Measurements from ENCODE around the gene NGEF. TPM values are rescaled to one million over a fixed set of nuclear protein-coding genes. Genes with fewer than 3 reads are reported as not detected.

NGEF gene
- total RNA-seq, 1 donor, result 0.21 TPM

- H3K4me3 ChIP-seq (ENCODE audit: low read length), result no peak overlapping the region
- H3K27me3 ChIP-seq (ENCODE audit: insufficient read depth, low read length), result no peaks in the 10 kb centered on the region
- H3K9me3 ChIP-seq (ENCODE audit: low read depth, low read length), result no peaks in the 10 kb centered on the region
- no peaks in the 10 kb centered on the region for H3K4me1 ChIP-seq (ENCODE audit: insufficient read depth, low read length)
These were observed 129.8 kb downstream of the NGEF start for GRCh38 chr2:232883116-232883721.

GRCh38 chr2:232882505-232883115 is 130.4 kb downstream of the NGEF start:
- Histone ChIP-seq H3K4me1 (ENCODE audit: insufficient read depth, low read length) (no peaks in the 10 kb centered on the region), H3K9me3 (ENCODE audit: low read depth, low read length) (no peaks in the 10 kb centered on the region), H3K4me3 (ENCODE audit: low read length) (no peak overlapping the region), H3K27me3 (ENCODE audit: insufficient read depth, low read length) (no peaks in the 10 kb centered on the region)

- H3K4me3 ChIP-seq (ENCODE audit: low read length), result no peak overlapping the region
- no peaks in the 10 kb centered on the region for H3K9me3 ChIP-seq (ENCODE audit: low read depth, low read length)
- peaks cover 4% of the 10 kb centered on the region for H3K27me3 ChIP-seq (ENCODE audit: insufficient read depth, low read length)
- H3K4me1 ChIP-seq (ENCODE audit: insufficient read depth, low read length), result no peaks in the 10 kb centered on the region
These were observed 131.0 kb downstream of the NGEF start for GRCh38 chr2:232882085-232882484.

GRCh38 chr2:232880764-232881351 is 132.2 kb downstream of the NGEF start:
- Histone ChIP-seq H3K4me3 (ENCODE audit: low read length) (no peak overlapping the region), H3K9me3 (ENCODE audit: low read depth, low read length) (no peaks in the 10 kb centered on the region), H3K27me3 (ENCODE audit: insufficient read depth, low read length) (peaks cover 7% of the 10 kb centered on the region), H3K4me1 (ENCODE audit: insufficient read depth, low read length) (peaks cover 7% of the 10 kb centered on the region)

GRCh38 chr2:232879618-232880494 is 133.2 kb downstream of the NGEF start:
- Histone ChIP-seq H3K4me3 (ENCODE audit: low read length) (no peak overlapping the region), H3K9me3 (ENCODE audit: low read depth, low read length) (no peaks in the 10 kb centered on the region), H3K4me1 (ENCODE audit: insufficient read depth, low read length) (peaks cover 13% of the 10 kb centered on the region), H3K27me3 (ENCODE audit: insufficient read depth, low read length) (peaks cover 14% of the 10 kb centered on the region)

- peaks cover 18% of the 10 kb centered on the region for H3K4me1 ChIP-seq (ENCODE audit: insufficient read depth, low read length)
- no peaks in the 10 kb centered on the region for H3K9me3 ChIP-seq (ENCODE audit: low read depth, low read length)
- H3K4me3 ChIP-seq (ENCODE audit: low read length), result no peak overlapping the region
These were observed 134.0 kb downstream of the NGEF start for GRCh38 chr2:232878855-232879617.

GRCh38 chr2:232877940-232878511 is 135.0 kb downstream of the NGEF start:
- Histone ChIP-seq H3K4me1 (ENCODE audit: insufficient read depth, low read length) (peaks cover 21% of the 10 kb centered on the region), H3K9me3 (ENCODE audit: low read depth, low read length) (no peaks in the 10 kb centered on the region), H3K27me3 (ENCODE audit: insufficient read depth, low read length) (peaks cover 14% of the 10 kb centered on the region), H3K4me3 (ENCODE audit: low read length) (no peak overlapping the region)

More at GRCh38 chr2:232878855-232879617, 134.0 kb downstream of the NGEF start:
- H3K27me3 ChIP-seq (ENCODE audit: insufficient read depth, low read length), result peaks cover 14% of the 10 kb centered on the region

GRCh38 chr2:232876978-232877441 is 136.0 kb downstream of the NGEF start:
- Histone ChIP-seq H3K9me3 (ENCODE audit: low read depth, low read length) (no peaks in the 10 kb centered on the region), H3K4me1 (ENCODE audit: insufficient read depth, low read length) (peaks cover 21% of the 10 kb centered on the region), H3K4me3 (ENCODE audit: low read length) (no peak overlapping the region), H3K27me3 (ENCODE audit: insufficient read depth, low read length) (peaks cover 14% of the 10 kb centered on the region)

- Histone ChIP-seq H3K27me3 (ENCODE audit: insufficient read depth, low read length) (peaks cover 14% of the 10 kb centered on the region), H3K4me1 (ENCODE audit: insufficient read depth, low read length) (peaks cover 21% of the 10 kb centered on the region), H3K4me3 (ENCODE audit: low read length) (peak overlapping the region; percentile 25), H3K9me3 (ENCODE audit: low read depth, low read length) (no peaks in the 10 kb centered on the region)
These were observed 136.7 kb downstream of the NGEF start for GRCh38 chr2:232876161-232876977.

- Histone ChIP-seq H3K9me3 (ENCODE audit: low read depth, low read length) (no peaks in the 10 kb centered on the region), H3K4me3 (ENCODE audit: low read length) (no peak overlapping the region), H3K4me1 (ENCODE audit: insufficient read depth, low read length) (peaks cover 21% of the 10 kb centered on the region), H3K27me3 (ENCODE audit: insufficient read depth, low read length) (peaks cover 14% of the 10 kb centered on the region)
These were observed 137.6 kb downstream of the NGEF start for GRCh38 chr2:232875256-232876121.

- H3K4me1 ChIP-seq (ENCODE audit: insufficient read depth, low read length), result peaks cover 21% of the 10 kb centered on the region
- no peak overlapping the region for H3K4me3 ChIP-seq (ENCODE audit: low read length)
- peaks cover 14% of the 10 kb centered on the region for H3K27me3 ChIP-seq (ENCODE audit: insufficient read depth, low read length)
- H3K9me3 ChIP-seq (ENCODE audit: low read depth, low read length), result no peaks in the 10 kb centered on the region
These were observed 138.3 kb downstream of the NGEF start for GRCh38 chr2:232874677-232875223.

- Histone ChIP-seq H3K4me1 (ENCODE audit: insufficient read depth, low read length) (peaks cover 21% of the 10 kb centered on the region), H3K4me3 (ENCODE audit: low read length) (no peak overlapping the region), H3K27me3 (ENCODE audit: insufficient read depth, low read length) (peaks cover 14% of the 10 kb centered on the region), H3K9me3 (ENCODE audit: low read depth, low read length) (no peaks in the 10 kb centered on the region)
These were observed 139.0 kb downstream of the NGEF start for GRCh38 chr2:232873909-232874641.

Measured in mononuclear cell (primary cell).